ENCODE measurements around the gene PIP5KL1. TPM values are rescaled to one million over a fixed set of nuclear protein-coding genes. Genes with fewer than 3 reads are reported as not detected.

Gene PIP5KL1
- polyA plus RNA-seq, 1 donor (not counting 4 experiments of a cell fraction or from before 2014, with no cell fraction given): 4.4 TPM

DNA sequence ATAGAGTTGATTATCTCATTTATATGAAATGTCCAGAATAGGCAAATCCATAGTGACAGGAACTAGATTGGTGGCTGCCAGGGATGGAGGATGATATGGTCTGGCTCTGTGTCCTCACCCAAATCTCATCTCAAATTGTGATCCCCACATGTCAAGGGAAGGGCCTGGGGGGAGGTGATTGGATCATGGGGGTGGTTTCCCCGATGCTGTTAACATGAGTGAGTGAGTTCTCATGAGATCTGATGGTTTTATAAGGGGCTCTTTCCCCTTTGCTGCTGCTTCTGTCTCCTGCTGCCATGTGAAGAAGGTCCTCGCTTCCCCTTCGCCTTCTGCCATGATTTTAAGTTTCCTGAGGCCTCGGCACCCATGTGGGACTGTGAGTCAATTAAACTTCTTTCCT lies 28.8 kb upstream of the PIP5KL1 start:
- dilution Hi-C loops (cut with MboI; ENCODE audit: extremely low pct_ligation_motif_present, low sequenced_read_pairs): no loop called here
- Histone ChIP-seq H3K36me3 (ENCODE audit: control insufficient read depth in 2 of 2, extremely low read depth in 1 of 2, insufficient read depth in 2 of 2, low read length in 2 of 2) (peaks cover 0 to 3% of the 10 kb centered on the region in 2 experiments), H3K9me1 (ENCODE audit: control insufficient read depth, extremely low read depth, insufficient read depth, low read length) (peaks cover 2% of the 10 kb centered on the region), H3K27ac (ENCODE audit: control insufficient read depth, insufficient read depth, low read length) (no peak overlapping the region), H3K4me1 (ENCODE audit: control insufficient read depth, extremely low read depth, insufficient read depth, low read length) (peaks cover 30% of the 10 kb centered on the region), H3K27me3 (ENCODE audit: control insufficient read depth, extremely low read depth, insufficient read depth, low read length) (no peaks in the 10 kb centered on the region), H3K79me2 (ENCODE audit: control insufficient read depth, insufficient read depth, low read length) (peaks cover 2% of the 10 kb centered on the region), H3K9ac (ENCODE audit: control insufficient read depth, extremely low read depth, insufficient read depth, low read length) (no peak overlapping the region), H3K4me3 (ENCODE audit: control insufficient read depth in 2 of 3, extremely low read depth in 1 of 3, insufficient read depth in 2 of 3, low read depth in 1 of 3, low read length in 3 of 3) (no peak overlapping the region), H4K20me1 (ENCODE audit: control insufficient read depth, extremely low read depth, insufficient read depth, low read length) (no peaks in the 10 kb centered on the region), H2AFZ (ENCODE audit: control insufficient read depth, low read length) (no peak overlapping the region), H3K9me3 (ENCODE audit: control insufficient read depth, low read depth, low read length) (no peaks in the 10 kb centered on the region), H3K4me2 (ENCODE audit: control insufficient read depth, extremely low read depth, insufficient read depth, low read depth, low read length) (no peak overlapping the region)
- no peak for FAIRE-seq
- TF ChIP-seq, protein P1, sequence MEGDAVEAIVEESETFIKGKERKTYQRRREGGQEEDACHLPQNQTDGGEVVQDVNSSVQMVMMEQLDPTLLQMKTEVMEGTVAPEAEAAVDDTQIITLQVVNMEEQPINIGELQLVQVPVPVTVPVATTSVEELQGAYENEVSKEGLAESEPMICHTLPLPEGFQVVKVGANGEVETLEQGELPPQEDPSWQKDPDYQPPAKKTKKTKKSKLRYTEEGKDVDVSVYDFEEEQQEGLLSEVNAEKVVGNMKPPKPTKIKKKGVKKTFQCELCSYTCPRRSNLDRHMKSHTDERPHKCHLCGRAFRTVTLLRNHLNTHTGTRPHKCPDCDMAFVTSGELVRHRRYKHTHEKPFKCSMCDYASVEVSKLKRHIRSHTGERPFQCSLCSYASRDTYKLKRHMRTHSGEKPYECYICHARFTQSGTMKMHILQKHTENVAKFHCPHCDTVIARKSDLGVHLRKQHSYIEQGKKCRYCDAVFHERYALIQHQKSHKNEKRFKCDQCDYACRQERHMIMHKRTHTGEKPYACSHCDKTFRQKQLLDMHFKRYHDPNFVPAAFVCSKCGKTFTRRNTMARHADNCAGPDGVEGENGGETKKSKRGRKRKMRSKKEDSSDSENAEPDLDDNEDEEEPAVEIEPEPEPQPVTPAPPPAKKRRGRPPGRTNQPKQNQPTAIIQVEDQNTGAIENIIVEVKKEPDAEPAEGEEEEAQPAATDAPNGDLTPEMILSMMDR (optimal IDR thresholded peaks at IDR 0.05 in 1 of 3, IDR thresholded peaks at IDR 0.05 in 1 of 3, conservative IDR thresholded peaks at IDR 0.05 in 1 of 3; ENCODE audit: extremely low read depth in 1 of 3, insufficient read depth in 2 of 3, low read length in 3 of 3): no peak
- TF ChIP-seq EZH2 (IDR thresholded peaks at IDR 0.05; ENCODE audit: low read length): no peak
- no peak for DNase-seq (ENCODE audit: low read depth, low spot score)

DNA sequence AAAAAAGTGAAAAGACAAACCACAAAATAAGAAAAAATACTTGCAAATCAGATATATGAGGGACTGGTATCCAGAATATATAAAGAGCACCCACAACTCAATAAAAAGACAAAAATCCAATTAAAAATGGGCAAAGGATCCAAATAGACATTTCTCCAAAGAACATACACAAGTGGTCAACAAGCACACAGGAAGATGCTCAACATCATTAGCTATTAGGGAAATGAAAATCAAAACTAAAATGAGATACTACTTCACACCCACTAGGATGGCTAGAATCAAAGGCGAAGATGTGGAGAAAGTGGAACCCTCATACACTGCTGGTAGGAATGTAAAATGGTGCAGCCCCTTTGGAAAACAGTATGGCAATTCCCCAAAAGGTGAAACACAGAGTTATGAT lies 28.2 kb upstream of the PIP5KL1 start:
- H3K4me3 ChIP-seq (ENCODE audit: control insufficient read depth in 2 of 3, extremely low read depth in 1 of 3, insufficient read depth in 2 of 3, low read depth in 1 of 3, low read length in 3 of 3): no peak overlapping the region
- H3K79me2 ChIP-seq (ENCODE audit: control insufficient read depth, insufficient read depth, low read length): peaks cover 2% of the 10 kb centered on the region
- no peaks in the 10 kb centered on the region for H4K20me1 ChIP-seq (ENCODE audit: control insufficient read depth, extremely low read depth, insufficient read depth, low read length)
- H3K9me3 ChIP-seq (ENCODE audit: control insufficient read depth, low read depth, low read length): no peaks in the 10 kb centered on the region
- H3K4me2 ChIP-seq (ENCODE audit: control insufficient read depth, extremely low read depth, insufficient read depth, low read depth, low read length): no peak overlapping the region
- no peak overlapping the region for H2AFZ ChIP-seq (ENCODE audit: control insufficient read depth, low read length)
- peaks cover 30% of the 10 kb centered on the region for H3K4me1 ChIP-seq (ENCODE audit: control insufficient read depth, extremely low read depth, insufficient read depth, low read length)
- H3K27ac ChIP-seq (ENCODE audit: control insufficient read depth, insufficient read depth, low read length): no peak overlapping the region
- TF ChIP-seq, protein P1 (optimal IDR thresholded peaks at IDR 0.05 in 1 of 3, IDR thresholded peaks at IDR 0.05 in 1 of 3, conservative IDR thresholded peaks at IDR 0.05 in 1 of 3; ENCODE audit: extremely low read depth in 1 of 3, insufficient read depth in 2 of 3, low read length in 3 of 3): no peak
- TF ChIP-seq EZH2 (IDR thresholded peaks at IDR 0.05; ENCODE audit: low read length): no peak
- H3K9ac ChIP-seq (ENCODE audit: control insufficient read depth, extremely low read depth, insufficient read depth, low read length): no peak overlapping the region
- peaks cover 2% of the 10 kb centered on the region for H3K9me1 ChIP-seq (ENCODE audit: control insufficient read depth, extremely low read depth, insufficient read depth, low read length)
- H3K36me3 ChIP-seq (ENCODE audit: control insufficient read depth in 2 of 2, extremely low read depth in 1 of 2, insufficient read depth in 2 of 2, low read length in 2 of 2): peaks cover 0 to 3% of the 10 kb centered on the region in 2 experiments
- no peaks in the 10 kb centered on the region for H3K27me3 ChIP-seq (ENCODE audit: control insufficient read depth, extremely low read depth, insufficient read depth, low read length)
- dilution Hi-C loops (cut with MboI; ENCODE audit: extremely low pct_ligation_motif_present, low sequenced_read_pairs): no loop called here
- no peak for FAIRE-seq
- no peak for DNase-seq (ENCODE audit: low read depth, low spot score)

Measured in keratinocyte (primary cell).